B cell (primary cell): ENCODE data around the gene KIF3C. TPM values are rescaled to one million over a fixed set of nuclear protein-coding genes. Genes with fewer than 3 reads are reported as not detected.

ENCODE experiments used
- ATAC-seq: fragments of 200-7000 bp; cut with Tn5 transposase; one replicate; pipeline ENCODE4 v1.10.0; 2021; ENCODE audit warnings: low read depth, mild to moderate bottlenecking, moderate number of reproducible peaks, moderate library complexity
- CTCF ChIA-PET: fragments of 350-600 bp; sonication (Branson Sonifier 250); formaldehyde crosslinking; loops from one replicate; lab custom pipeline; 2021; ENCODE audit warnings: antibody characterized with exemption, inconsistent platforms; lab: Charles Lee
- POLR2A ChIA-PET: fragments of 350-600 bp; sonication (Branson Sonifier 250); formaldehyde crosslinking; loops from one replicate; lab custom pipeline; 2021; ENCODE audit warnings: antibody characterized with exemption; lab: Charles Lee
- DNase-seq: peaks from one replicate; pipeline ENCODE4 v3.0.0; 2013
- H2AFZ ChIP-seq: 2 replicates; pipeline ENCODE4 v1.6.1; 2012; ENCODE audit warnings: mild to moderate bottlenecking, low read depth, low read length; ENCODE audit not compliant: insufficient read depth, poor library complexity, severe bottlenecking
- H3K27ac ChIP-seq, 2 donors: 1 replicate in 1 of 2; 2 replicates in 1 of 2; pipeline ENCODE4 v1.5.1; 2012 to 2013; ENCODE audit warnings: low read length in 2 of 2, mild to moderate bottlenecking in 2 of 2, moderate library complexity in 1 of 2
- H3K27me3 ChIP-seq, 4 experiments: fragments of 200-600 bp in 1 of 4; sonication (generic) in 1 of 4; replicated peaks in 1 of 4; 1 replicate in 2 of 4; 2 replicates in 2 of 4; pipeline versions ENCODE4 v1.6.1 to v1.7.0; 2013 to 2016; ENCODE audit warnings: low read length in 3 of 4, mild to moderate bottlenecking in 2 of 4, mixed read lengths in 1 of 4, moderate library complexity in 1 of 4; ENCODE audit not compliant: insufficient read depth in 4 of 4, control insufficient read depth in 3 of 4; ENCODE audit errors: control extremely low read depth in 1 of 4
- H3K36me3 ChIP-seq, 2 experiments: replicated peaks in 1 of 2; 1 replicate in 1 of 2; 2 replicates in 1 of 2; pipeline versions ENCODE4 v1.6.1 to v1.7.1; 2013; ENCODE audit warnings: low read length in 1 of 2; ENCODE audit not compliant: insufficient read depth in 2 of 2, control insufficient read depth in 1 of 2; ENCODE audit errors: control extremely low read depth in 1 of 2, extremely low read depth in 1 of 2
- H3K4me1 ChIP-seq, 2 donors: fragments of 200-600 bp in 1 of 2; sonication (generic) in 1 of 2; 1 replicate in 1 of 2; 2 replicates in 1 of 2; pipeline versions ENCODE4 v1.5.1 to v1.6.1; 2013 to 2017; ENCODE audit warnings: low read length in 2 of 2; ENCODE audit not compliant: control insufficient read depth in 2 of 2, insufficient read depth in 2 of 2
- H3K4me2 ChIP-seq: replicated peaks from 2 replicates; pipeline ENCODE3; 2012; ENCODE audit warnings: mild to moderate bottlenecking, low read depth, low read length; ENCODE audit not compliant: poor library complexity, severe bottlenecking
- H3K4me3 ChIP-seq, 5 experiments: fragments of 200-600 bp in 1 of 5; sonication (generic) in 1 of 5; 1 replicate in 3 of 5; 2 replicates in 2 of 5; pipeline versions ENCODE4 v1.5.1 to v1.7.0; 2011 to 2016; ENCODE audit warnings: low read length in 4 of 5, mild to moderate bottlenecking in 4 of 5, low read depth in 2 of 5, control low read depth in 1 of 5, moderate library complexity in 1 of 5; ENCODE audit not compliant: insufficient read depth in 1 of 5; ENCODE audit errors: control extremely low read depth in 1 of 5, extremely low read depth in 1 of 5
- H3K79me2 ChIP-seq: fragments of 200-600 bp; sonication (generic); one replicate; pipeline ENCODE4 v1.6.0; 2016; ENCODE audit warnings: low read length; ENCODE audit not compliant: control insufficient read depth, insufficient read depth
- H3K9ac ChIP-seq: fragments of 200-600 bp; sonication (generic); 2 replicates; pipeline ENCODE4 v1.6.1; 2017; ENCODE audit warnings: mild to moderate bottlenecking, low read length, moderate library complexity
- H3K9me3 ChIP-seq, 3 donors: one replicate each; pipeline versions ENCODE4 v1.6.1 to v1.7.1; 2013; ENCODE audit warnings: low read length in 2 of 3; ENCODE audit not compliant: control insufficient read depth in 2 of 3, insufficient read depth in 1 of 3; ENCODE audit errors: control extremely low read depth in 1 of 3
- H4K20me1 ChIP-seq: 2 replicates; pipeline ENCODE4 v1.6.0; 2012; ENCODE audit warnings: mild to moderate bottlenecking, low read length; ENCODE audit not compliant: insufficient read depth, control insufficient read depth, poor library complexity, severe bottlenecking
- H3K27ac Mint-ChIP-seq: one replicate; pipeline ENCODE4 v1.8.0; 2021; ENCODE audit warnings: mixed read lengths
- H3K27me3 Mint-ChIP-seq: one replicate; pipeline ENCODE4 v1.8.0; 2021; ENCODE audit warnings: mixed read lengths
- H3K4me1 Mint-ChIP-seq: one replicate; pipeline ENCODE4 v1.8.0; 2021; ENCODE audit warnings: mixed read lengths
- H3K4me3 Mint-ChIP-seq: one replicate; pipeline ENCODE4 v1.8.0; 2021; ENCODE audit warnings: mixed read lengths
- H3K9me3 Mint-ChIP-seq: one replicate; pipeline ENCODE4 v1.8.0; 2022; ENCODE audit warnings: mixed read lengths; ENCODE audit not compliant: insufficient read depth
- EZH2 ChIP-seq: IDR thresholded peaks from 2 replicates; pipeline ENCODE4 v1.6.1; 2012; ENCODE audit warnings: borderline replicate concordance, low read depth, mild to moderate bottlenecking, moderate library complexity, low read length; ENCODE audit not compliant: insufficient read depth, poor library complexity, severe bottlenecking
- WGBS: methylation state at CpG from one replicate; pipeline ENCODE4 v1.1.5; 2013; ENCODE audit warnings: missing lambda C conversion rate; ENCODE audit not compliant: insufficient coverage; 5-methylcytosine and 5-hydroxymethylcytosine counted together
- intact Hi-C: fragments of 100-400 bp; cut with micrococcal nuclease; formaldehyde crosslinking; loops from one replicate; pipeline ENCODE4 v1.10.0; 2022
- polyA plus RNA-seq: library from polyadenylated mRNA; depleted of rRNA; stranded (reverse); fragments of >200 nt; gene quantifications from 2 replicates; pipeline ENCODE4 v1.2.3, GENCODE V29; 2012
- total RNA-seq, 2 donors: library from RNA; stranded (reverse); fragments of 120-200 nt in 1 of 2; gene quantifications; 1 replicate in 1 of 2; 2 replicates in 1 of 2; pipeline versions ENCODE4 v1.2.3 to v1.2.4, GENCODE V29; 2013 to 2022
- TF ChIP-seq, protein P1 (sequence below): fragments of 200-600 bp; IDR thresholded peaks from one replicate; pipeline ENCODE4 v1.8.0; 2022; ENCODE audit warnings: antibody characterized with exemption, mild to moderate bottlenecking

KIF3C gene
- total and polyA plus RNA-seq, 2 donors (not counting 1 experiment from before 2014, with no cell fraction given): 0.84 to 4.0 TPM

DNA sequence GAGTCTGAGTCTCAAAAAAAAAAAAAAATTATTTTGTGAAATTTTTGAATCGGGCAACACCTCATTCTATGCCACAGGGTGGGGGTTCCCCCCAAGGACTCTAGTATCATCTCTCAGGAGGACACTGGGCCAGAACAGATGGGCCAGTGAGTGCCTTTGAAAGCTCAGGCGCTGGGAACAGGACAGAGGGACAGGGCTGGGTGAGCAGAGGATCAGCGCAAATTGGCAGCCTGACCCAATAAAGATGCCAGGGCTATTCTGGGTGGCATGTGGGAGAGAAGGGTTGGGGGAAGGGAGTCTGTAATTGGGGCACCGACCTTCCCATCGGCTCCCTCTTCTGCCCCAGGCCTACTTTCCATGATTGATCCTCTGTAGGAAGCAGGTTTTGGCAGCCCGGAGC is 44.0 kb downstream of the KIF3C start:
- Histone ChIP-seq H2AFZ (no peak overlapping the region), H3K27ac (no peak overlapping the region), H3K9ac (no peak overlapping the region), H3K4me2 (no peak overlapping the region), H3K4me3 (no peak overlapping the region), H3K27me3 (no peaks in the 10 kb centered on the region), H4K20me1 (no peaks in the 10 kb centered on the region), H3K79me2 (no peaks in the 10 kb centered on the region), H3K36me3 (no peaks in the 10 kb centered on the region), H3K4me1 (no peaks in the 10 kb centered on the region), H3K9me3 (no peaks in the 10 kb centered on the region)
- no peak overlapping the region for H3K4me3 Mint-ChIP-seq
- H3K4me1 Mint-ChIP-seq: no peaks in the 10 kb centered on the region
- DNase-seq (no peak), ATAC-seq (no peak)
- CTCF ChIA-PET: interaction anchor here (0.9 kb wide), 1 partner anchor 12 kb away, joined by 3 read pairs; no protein-coding TSS in a partner anchor
- no peak overlapping the region for H3K27ac Mint-ChIP-seq
- POLR2A ChIA-PET: no interaction called here
- intact Hi-C loops: no loop called here
- no peak for TF ChIP-seq EZH2
- TF ChIP-seq, protein P1, sequence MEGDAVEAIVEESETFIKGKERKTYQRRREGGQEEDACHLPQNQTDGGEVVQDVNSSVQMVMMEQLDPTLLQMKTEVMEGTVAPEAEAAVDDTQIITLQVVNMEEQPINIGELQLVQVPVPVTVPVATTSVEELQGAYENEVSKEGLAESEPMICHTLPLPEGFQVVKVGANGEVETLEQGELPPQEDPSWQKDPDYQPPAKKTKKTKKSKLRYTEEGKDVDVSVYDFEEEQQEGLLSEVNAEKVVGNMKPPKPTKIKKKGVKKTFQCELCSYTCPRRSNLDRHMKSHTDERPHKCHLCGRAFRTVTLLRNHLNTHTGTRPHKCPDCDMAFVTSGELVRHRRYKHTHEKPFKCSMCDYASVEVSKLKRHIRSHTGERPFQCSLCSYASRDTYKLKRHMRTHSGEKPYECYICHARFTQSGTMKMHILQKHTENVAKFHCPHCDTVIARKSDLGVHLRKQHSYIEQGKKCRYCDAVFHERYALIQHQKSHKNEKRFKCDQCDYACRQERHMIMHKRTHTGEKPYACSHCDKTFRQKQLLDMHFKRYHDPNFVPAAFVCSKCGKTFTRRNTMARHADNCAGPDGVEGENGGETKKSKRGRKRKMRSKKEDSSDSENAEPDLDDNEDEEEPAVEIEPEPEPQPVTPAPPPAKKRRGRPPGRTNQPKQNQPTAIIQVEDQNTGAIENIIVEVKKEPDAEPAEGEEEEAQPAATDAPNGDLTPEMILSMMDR: no peak
- no peaks in the 10 kb centered on the region for H3K27me3 Mint-ChIP-seq
- WGBS: 93% methylated on average over 6 of the region's 6 CpGs
- no peaks in the 10 kb centered on the region for H3K9me3 Mint-ChIP-seq

DNA sequence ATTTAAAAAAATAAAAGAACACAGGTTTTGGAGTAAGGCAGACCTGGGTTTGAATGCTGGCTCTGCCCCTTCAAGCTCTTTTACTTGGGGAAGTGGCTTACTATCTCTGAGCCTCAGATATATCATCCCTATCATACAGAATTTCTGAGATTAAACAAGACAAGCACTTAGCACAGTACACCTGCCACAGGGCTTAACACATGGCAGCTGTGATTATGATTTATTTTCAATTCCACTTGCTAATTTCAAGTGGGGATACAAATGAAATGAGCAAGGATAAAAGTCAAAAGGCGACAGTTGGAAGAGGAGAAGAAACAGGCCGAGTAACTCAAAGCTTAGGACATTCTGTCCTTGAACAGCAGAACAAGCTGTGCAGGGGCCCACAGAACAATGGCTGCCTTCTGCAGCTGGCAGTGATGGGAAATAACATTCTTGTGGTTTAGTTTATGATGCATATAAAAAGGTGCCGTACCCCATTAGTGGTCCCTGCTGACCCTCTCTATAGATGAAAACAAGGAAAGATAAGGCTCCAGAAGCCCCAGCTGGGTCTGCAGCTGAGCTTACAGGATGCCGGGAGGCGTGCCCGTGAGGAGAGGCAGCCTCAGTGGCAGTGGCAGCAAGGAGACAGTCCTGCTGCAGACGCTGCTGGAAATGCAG is 45.3 kb downstream of the KIF3C start:
- Histone ChIP-seq H3K27me3 (no peaks in the 10 kb centered on the region), H2AFZ (no peak overlapping the region), H3K27ac (no peak overlapping the region), H3K4me1 (no peaks in the 10 kb centered on the region), H3K36me3 (no peaks in the 10 kb centered on the region), H3K79me2 (no peaks in the 10 kb centered on the region), H3K4me3 (no peak overlapping the region), H3K9me3 (no peaks in the 10 kb centered on the region), H4K20me1 (no peaks in the 10 kb centered on the region), H3K4me2 (no peak overlapping the region), H3K9ac (no peak overlapping the region)
- no peaks in the 10 kb centered on the region for H3K4me1 Mint-ChIP-seq
- H3K27ac Mint-ChIP-seq: no peak overlapping the region
- DNase-seq (no peak), ATAC-seq (no peak)
- TF ChIP-seq, protein P1: no peak
- no peak for TF ChIP-seq EZH2
- CTCF ChIA-PET: interaction anchor here (0.6 to 1.5 kb wide), 2 partner anchors 13 to 248 kb away, joined by 3 read pairs; no protein-coding TSS in a partner anchor
- intact Hi-C loops: no loop called here
- no peak overlapping the region for H3K4me3 Mint-ChIP-seq
- H3K27me3 Mint-ChIP-seq: no peaks in the 10 kb centered on the region
- no peaks in the 10 kb centered on the region for H3K9me3 Mint-ChIP-seq
- 84% methylated on average over 7 of the region's 7 CpGs for WGBS
- POLR2A ChIA-PET: no interaction called here
